Endothelial cell of umbilical vein (primary cell): ENCODE measurements around the gene PDE4B.

ENCODE experiments used
- EZH2 ChIP-seq: IDR thresholded peaks from 2 replicates; pipeline ENCODE4 v1.6.1; 2012; ENCODE audit warnings: borderline replicate concordance, low read depth, mild to moderate bottlenecking, moderate library complexity, low read length, inconsistent platforms; ENCODE audit not compliant: severe bottlenecking
- FOS ChIP-seq: IDR thresholded peaks from 2 replicates; pipeline ENCODE4 v1.6.1; 2011; ENCODE audit warnings: mild to moderate bottlenecking, low read length, moderate library complexity, borderline replicate concordance; ENCODE audit not compliant: insufficient read depth
- GATA2 ChIP-seq: IDR thresholded peaks from 2 replicates; pipeline ENCODE4 v1.7.0; 2011; ENCODE audit warnings: low read depth, mild to moderate bottlenecking, moderate library complexity, mixed read lengths, low read length; ENCODE audit not compliant: insufficient read length, insufficient read depth
- JUN ChIP-seq: IDR thresholded peaks from 2 replicates; pipeline ENCODE4 v1.6.1; 2011; ENCODE audit warnings: borderline replicate concordance, low read depth; ENCODE audit not compliant: insufficient read length, insufficient read depth
- MYC ChIP-seq: IDR thresholded peaks from one replicate; pipeline ENCODE4 v1.6.1; 2011; ENCODE audit warnings: mild to moderate bottlenecking, low read depth, low read length
- POLR2A ChIP-seq: IDR thresholded peaks from 2 replicates; pipeline ENCODE4 v1.6.1; 2012; ENCODE audit warnings: low read depth, mild to moderate bottlenecking, control low read depth, low read length
- POLR2AphosphoS5 ChIP-seq: IDR thresholded peaks from 2 replicates; pipeline ENCODE4 v1.6.1; 2012; ENCODE audit warnings: low read depth, mild to moderate bottlenecking, control low read depth, low read length, moderate library complexity; ENCODE audit not compliant: insufficient read depth
- TF ChIP-seq, protein P1 (sequence below), 2 donors: IDR thresholded peaks; 1 replicate in 1 of 2; 2 replicates in 1 of 2; pipeline ENCODE4 v1.5.1; 2011; ENCODE audit warnings: low read length in 2 of 2, mild to moderate bottlenecking in 2 of 2, moderate library complexity in 2 of 2, control low read depth in 1 of 2, inconsistent platforms in 1 of 2, low read depth in 1 of 2; ENCODE audit not compliant: insufficient read depth in 1 of 2; ENCODE audit errors: extremely low read depth in 1 of 2
- TF ChIP-seq, protein P2 (sequence below): IDR thresholded peaks from 2 replicates; pipeline ENCODE4 v1.6.1; 2011; ENCODE audit not compliant: insufficient read depth, insufficient read length

DNA sequence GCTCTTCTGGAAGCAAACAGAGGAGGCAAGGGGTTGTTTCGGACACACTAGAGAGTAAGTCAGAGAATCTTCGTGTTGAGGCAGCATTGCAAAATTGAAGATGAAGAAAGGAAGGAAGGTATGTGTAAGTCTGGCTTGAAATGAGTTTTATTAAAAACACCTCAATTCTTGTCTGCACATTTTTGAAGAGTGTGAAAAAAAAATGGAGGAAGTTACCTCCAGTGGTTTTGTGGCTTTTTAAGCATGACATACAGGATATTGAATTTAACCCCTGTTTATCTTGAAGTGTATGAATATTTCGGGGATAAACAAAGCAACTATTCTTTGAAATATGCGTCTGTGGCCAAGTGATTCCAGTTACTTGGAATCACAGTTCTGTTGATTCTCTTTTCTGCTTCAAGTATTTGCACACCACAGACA, 538.0 kb downstream of the PDE4B start:
- TF ChIP-seq, protein P1, sequence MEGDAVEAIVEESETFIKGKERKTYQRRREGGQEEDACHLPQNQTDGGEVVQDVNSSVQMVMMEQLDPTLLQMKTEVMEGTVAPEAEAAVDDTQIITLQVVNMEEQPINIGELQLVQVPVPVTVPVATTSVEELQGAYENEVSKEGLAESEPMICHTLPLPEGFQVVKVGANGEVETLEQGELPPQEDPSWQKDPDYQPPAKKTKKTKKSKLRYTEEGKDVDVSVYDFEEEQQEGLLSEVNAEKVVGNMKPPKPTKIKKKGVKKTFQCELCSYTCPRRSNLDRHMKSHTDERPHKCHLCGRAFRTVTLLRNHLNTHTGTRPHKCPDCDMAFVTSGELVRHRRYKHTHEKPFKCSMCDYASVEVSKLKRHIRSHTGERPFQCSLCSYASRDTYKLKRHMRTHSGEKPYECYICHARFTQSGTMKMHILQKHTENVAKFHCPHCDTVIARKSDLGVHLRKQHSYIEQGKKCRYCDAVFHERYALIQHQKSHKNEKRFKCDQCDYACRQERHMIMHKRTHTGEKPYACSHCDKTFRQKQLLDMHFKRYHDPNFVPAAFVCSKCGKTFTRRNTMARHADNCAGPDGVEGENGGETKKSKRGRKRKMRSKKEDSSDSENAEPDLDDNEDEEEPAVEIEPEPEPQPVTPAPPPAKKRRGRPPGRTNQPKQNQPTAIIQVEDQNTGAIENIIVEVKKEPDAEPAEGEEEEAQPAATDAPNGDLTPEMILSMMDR (IDR thresholded peaks at IDR 0.05; ENCODE audit: extremely low read depth in 1 of 2, insufficient read depth in 1 of 2, low read depth in 1 of 2, low read length in 2 of 2), result no peak
- TF ChIP-seq POLR2A (no peak), EZH2 (no peak), POLR2AphosphoS5 (no peak), FOS (no peak), JUN (no peak), GATA2 (no peak), MYC (no peak)
- TF ChIP-seq, protein P2, sequence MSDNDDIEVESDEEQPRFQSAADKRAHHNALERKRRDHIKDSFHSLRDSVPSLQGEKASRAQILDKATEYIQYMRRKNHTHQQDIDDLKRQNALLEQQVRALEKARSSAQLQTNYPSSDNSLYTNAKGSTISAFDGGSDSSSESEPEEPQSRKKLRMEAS, result no peak
